GM18505 (cell line): Measurements from ENCODE around the gene RNFT2.
"Not testable (repeated sequence)": the region's sequence is repeated elsewhere in the genome, so short reads cannot be mapped to it uniquely, and the experiment has no call there.

ENCODE experiments used
- ATAC-seq: cut with Tn5 transposase; IDR thresholded peaks from one replicate; pipeline ENCODE4 v1.9.1; 2021; ENCODE audit not compliant: unreplicated experiment
- POLR2A ChIP-seq: IDR thresholded peaks from 4 replicates; pipeline ENCODE4 v1.6.1; 2011; ENCODE audit warnings: borderline replicate concordance; ENCODE audit not compliant: insufficient read depth, insufficient read length; ENCODE audit errors: extremely low read depth

Gene RNFT2

DNA sequence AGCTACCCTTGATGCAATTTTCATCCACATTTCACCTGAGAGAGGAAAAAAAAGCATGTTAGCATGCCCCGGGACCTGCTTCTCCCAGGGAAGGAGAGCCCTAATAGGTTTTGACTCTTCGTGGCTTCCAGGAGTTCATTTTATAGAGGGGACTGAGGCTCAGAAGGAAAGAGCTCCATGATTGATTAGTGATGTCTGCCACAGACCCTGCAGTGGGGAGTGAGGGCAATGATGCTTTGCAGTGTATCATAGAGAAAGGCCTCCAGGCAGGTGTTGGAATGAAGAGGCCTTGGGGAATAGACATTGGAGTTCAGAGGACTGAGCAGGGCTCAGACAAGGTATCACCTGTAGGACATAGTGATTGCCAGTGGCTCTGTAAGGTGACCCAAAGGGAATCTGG, 41.5 kb downstream of the RNFT2 start:
- no peak for TF ChIP-seq POLR2A
- ATAC-seq, result no peak

DNA sequence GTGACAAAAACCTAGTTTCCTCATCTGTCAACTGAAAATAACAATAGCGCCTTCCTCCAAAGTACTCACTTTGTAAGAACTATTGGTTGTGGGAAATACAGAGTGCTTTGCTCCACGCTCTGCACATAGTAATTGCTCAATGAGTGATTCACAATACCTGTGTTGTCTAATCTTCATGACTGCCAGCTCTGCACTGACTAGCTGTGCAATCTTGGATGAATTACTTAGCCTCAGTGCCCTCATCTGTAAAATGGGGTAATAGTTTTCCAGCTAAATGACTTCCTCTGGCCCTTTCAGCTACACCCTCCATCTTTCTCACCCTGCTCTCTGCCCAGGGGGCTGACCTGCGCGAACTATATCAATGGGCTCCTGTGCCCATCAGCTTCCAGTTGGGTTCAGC, 42.8 kb downstream of the RNFT2 start:
- ATAC-seq, result no peak
- no peak for TF ChIP-seq POLR2A

DNA sequence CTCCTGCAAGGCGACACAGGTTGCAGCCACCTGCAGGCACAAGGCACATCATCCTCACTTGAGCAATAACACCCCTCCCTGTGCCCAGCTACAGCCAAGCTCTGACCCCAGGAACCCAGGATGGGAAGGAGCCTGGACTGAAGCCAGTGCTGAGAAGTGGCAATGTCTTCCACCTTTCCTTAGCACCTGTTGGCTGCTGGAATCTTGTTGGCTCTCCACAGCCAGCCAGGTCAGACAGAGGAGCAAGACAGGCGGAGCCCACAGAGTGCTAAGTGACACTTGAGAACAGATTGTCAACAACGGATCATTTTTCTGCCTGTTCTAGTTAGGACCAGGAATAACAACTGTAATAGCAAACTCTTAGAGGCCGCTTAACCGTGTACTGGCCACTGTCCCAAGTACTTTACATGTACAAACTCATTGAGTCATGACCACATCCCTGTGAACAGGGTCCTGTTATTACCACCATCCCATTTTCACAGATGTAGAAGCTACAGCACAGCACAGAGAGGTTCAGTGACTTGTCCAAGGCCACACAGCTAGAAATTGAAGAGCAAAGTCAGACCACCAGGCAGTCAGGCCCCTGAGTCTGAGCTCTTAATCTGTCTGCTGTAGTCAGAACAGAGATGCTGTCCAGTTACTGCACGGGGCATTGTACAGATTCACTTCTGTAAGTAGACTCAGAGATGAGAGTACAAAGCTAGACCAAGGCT, 45.6 kb downstream of the RNFT2 start:
- ATAC-seq, result no peak
- no peak for TF ChIP-seq POLR2A

DNA sequence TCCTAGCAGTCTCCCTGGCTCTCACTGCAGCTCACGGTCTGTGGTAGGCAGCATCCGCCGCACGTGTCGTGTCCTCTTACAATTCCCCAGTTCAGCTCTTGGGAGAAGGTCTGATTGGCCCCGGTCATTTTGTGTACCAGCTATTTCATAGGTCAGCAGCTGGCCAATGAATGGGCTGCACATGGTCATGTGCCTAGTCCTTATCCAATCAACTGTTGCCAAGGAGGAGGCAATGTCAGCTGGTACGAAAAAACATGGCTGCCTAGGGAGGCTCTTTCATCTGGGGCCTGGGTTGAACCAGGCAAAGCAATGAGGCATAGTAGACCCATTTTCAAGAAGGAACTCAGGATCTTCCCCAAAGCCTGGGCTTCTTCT, 46.1 kb downstream of the RNFT2 start:
- TF ChIP-seq POLR2A, result no peak
- no peak for ATAC-seq

DNA sequence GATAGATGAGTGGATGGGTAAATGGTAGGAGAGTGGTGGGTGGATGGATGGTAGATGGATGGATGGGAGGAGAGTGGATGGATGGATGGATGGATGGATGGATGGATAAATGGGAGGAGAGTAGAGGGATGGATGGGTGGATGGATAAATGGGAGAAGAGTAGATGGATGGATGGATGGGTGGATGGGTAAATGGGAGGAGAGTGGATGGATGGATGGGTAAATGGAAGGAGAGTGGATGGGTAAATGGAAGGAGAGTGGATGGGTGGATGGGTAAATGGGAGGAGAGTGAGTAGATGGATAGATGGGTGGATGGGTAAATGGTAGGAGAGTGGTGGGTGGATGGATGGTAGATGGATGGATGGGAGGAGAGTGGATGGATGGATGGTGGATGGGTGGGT, 51.4 kb downstream of the RNFT2 start:
- not testable (repeated sequence) for ATAC-seq

DNA sequence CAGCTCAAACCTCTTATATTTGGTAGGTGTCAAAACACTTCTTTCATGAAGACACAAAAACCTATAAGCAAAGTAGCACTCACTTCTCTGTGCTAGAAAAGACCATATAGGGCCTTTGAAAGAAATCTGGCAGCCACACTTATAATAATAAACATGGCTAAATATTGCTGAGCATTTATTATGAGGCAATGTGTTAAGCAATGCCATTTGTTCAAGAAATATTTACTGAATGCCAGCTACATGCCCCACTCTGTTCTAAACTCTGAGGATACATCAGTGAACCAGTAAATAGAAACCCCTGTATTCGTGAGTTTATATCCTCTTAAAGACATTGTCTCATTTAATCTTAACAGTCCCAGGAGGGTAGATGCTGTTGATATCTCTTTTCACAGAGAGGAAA, 52.0 kb downstream of the RNFT2 start:
- no peak for TF ChIP-seq POLR2A
- ATAC-seq, result no peak

DNA sequence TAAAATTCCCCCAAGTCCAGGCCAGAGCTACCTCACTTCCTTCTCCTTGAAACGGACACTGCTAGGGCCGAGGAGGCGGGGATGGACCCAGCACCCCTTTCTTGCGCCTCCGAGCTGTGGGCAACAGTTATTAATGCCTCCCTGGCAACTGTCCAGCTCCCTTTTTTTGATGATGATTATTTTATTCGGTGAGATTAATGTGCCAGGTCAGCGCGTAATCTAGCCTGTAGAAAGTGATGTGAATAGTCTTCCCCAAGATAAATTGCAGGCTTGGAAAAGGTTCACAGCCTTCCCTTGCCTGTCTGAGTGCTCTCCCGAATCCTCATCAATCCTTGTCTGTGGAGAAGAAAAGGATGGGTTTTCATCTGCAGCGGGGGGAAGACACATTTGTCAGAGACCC, 54.3 kb downstream of the RNFT2 start:
- TF ChIP-seq POLR2A, result no peak
- no peak for ATAC-seq

DNA sequence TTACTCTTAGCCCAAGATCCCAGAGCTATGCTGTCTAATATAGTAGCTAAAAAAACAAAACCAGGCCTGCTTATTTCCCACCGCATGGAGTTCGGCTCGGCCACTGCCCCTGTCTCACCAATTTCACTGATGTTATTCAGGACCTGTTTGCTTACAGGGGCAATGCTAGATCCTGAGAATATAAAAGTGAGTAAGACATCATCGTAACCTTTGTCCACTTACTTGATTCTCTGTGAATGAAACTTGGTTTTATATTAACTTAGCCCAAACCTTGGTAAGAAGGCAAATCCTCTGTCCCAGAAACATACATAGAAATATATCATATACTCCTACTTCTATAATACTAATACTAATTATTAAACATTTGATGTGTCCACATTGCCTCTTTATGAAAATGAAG, 56.6 kb downstream of the RNFT2 start:
- TF ChIP-seq POLR2A, result no peak
- no peak for ATAC-seq

DNA sequence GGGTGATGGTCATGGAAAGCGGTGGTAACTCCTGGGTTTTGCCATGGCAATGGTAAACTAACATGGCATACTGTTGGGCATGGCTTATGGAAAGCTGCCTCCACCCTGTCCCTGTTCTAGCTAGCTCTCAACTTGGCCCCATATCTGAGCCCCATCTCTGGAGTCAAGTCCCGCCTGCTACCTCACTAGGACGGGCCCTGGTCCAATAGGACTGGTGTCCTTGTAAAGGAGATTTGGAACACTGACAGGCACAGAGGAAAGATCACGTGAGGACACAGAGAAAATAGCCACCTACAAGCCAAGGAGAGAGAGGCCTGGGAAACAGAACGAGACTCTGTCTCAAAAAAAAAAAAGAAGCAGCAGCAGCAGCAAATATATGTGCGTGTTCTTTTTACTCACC, 59.8 kb downstream of the RNFT2 start:
- no peak for ATAC-seq
- TF ChIP-seq POLR2A, result no peak

DNA sequence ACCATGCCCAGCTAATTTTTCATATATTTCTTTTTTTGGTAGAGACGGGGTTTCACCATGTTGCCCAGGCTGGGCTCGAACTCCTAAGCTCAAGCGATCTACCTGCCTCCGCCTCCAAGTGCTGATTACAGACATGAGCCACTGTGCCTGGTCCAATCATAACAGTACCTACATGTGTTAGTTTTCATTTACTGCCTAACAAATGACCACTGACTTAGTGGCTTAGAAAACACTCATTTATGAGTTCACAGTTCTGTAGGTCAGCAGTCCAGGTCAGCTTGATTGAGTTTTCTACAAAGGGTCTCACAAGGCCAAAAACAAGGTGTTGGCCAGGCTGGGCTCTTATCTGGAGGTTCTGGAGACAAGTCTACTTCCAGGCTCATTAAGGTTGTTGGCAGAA, 60.6 kb downstream of the RNFT2 start:
- ATAC-seq, result no peak
- no peak for TF ChIP-seq POLR2A

DNA sequence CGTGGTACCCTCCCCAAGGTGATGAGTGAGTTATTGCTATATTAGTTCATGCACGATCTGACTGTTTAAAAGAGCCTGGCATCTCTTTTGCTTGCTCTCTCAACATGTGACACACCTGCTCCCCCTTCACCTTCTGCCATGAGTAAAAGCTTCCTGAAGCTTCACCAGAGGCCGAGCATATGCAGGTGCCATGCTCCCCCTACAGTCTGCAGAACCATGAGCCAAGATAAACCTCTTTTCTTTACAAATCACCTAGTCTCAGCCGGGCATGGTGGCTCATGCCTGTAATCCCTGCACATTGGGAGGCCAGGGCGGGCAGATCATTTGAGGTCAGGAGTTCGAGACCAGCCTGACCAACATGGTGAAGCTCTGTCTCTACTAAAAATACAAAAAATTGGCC, 61.8 kb downstream of the RNFT2 start:
- TF ChIP-seq POLR2A, result no peak
- ATAC-seq, result no peak

DNA sequence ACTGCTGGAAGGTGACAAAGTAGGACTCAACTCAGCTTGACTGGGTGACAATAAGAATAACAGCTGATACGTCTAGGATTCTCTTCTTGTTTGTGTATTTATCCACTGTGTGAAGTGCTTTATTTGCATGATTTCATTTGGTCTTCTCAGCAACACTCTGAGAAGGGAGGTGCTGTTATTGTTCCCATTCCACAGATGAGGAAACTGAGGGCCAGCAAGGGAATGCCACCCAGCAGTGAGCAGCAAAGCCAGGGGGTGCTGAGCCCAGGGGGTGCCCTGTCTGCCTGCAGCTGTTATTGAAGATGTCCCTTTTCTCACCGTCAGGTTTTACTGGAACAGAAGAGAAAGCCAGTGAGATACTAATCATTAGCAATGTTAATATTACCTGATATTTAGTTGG, 62.8 kb downstream of the RNFT2 start:
- ATAC-seq, result no peak
- TF ChIP-seq POLR2A, result no peak

DNA sequence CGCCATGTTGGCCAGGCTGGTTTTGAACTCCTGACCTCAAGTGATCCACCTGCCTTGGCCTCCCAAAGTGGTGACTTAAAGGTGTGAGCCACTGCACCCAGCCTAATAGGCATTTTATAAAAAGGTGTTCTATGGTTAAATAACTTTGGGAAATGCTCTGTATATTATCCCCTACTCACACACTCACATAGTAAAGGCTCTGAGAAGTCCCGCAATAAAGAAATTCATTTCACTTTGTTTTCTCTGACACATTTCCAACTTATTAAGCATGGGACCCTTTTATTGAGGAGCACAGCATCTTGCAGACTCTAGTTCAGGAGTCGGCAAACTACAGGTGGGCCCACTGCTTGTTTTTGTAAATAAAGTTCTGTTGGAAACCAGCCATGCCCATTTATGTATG, 63.9 kb downstream of the RNFT2 start:
- TF ChIP-seq POLR2A, result no peak
- ATAC-seq, result no peak

DNA sequence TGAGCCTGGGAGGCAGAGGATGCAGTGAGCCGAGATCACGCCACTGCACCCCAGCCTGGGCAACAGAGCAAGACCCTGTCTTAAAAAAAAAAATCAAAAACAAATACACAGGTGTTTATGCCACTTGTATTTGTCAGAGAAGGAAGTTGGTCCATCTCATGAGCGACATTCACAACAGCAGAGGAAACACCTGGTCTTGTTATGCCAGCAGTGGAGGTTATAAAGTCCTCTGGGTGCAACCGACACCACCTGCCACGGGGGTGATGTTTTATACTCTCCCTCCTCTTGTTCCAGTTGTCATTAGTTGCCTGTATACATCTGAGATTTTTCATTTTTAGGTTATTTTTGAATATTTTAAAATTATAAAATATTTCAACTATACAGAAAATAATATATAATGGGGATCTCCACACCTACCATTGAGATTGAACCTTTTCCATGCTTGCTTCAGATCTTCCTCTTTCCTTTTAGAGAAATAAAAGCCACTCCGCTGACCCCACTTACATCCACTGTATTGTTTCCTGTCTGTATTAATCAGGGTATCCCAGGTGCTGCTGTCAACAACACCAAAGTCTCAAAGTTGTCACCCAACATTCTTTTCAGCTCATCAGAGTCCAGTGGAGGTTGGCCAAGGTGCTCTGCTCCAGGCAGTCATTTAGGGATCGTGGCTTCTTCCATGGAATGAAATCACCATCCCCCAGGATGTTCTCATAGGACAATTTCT, 65.1 kb downstream of the RNFT2 start:
- no peak for TF ChIP-seq POLR2A
- ATAC-seq, result no peak
